HG02840 (cell line): ENCODE results near the gene PHF12.
"Not testable (repeated sequence)": the region's sequence is repeated elsewhere in the genome, so short reads cannot be mapped to it uniquely, and the experiment has no call there.

Experiments used
- ATAC-seq: cut with Tn5 transposase; IDR thresholded peaks from one replicate; pipeline ENCODE4 v1.9.1; 2021; ENCODE audit warnings: mild to moderate bottlenecking, moderate library complexity, moderate number of reproducible peaks; ENCODE audit not compliant: unreplicated experiment, low FRiP score

PHF12 gene

DNA sequence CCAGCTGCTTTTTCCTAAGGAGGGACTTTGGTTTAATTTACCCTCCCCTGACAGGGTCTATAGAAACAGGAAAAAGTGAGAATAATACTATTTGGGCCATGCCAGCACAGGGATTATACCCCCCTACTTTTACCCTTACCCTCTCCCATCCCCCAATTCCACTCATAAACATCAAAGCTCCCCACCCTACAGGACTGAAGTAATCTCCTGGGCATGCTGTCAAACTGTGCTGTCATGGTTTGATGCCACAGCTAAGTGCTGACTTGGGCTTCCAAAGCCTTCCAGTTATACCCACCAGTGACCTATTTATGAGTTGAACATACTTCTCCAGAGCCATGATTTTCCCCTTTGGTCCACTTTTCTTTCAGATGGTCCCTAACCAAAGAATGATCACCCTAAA, 12.8 kb downstream of the PHF12 start:
- no peak for ATAC-seq

DNA sequence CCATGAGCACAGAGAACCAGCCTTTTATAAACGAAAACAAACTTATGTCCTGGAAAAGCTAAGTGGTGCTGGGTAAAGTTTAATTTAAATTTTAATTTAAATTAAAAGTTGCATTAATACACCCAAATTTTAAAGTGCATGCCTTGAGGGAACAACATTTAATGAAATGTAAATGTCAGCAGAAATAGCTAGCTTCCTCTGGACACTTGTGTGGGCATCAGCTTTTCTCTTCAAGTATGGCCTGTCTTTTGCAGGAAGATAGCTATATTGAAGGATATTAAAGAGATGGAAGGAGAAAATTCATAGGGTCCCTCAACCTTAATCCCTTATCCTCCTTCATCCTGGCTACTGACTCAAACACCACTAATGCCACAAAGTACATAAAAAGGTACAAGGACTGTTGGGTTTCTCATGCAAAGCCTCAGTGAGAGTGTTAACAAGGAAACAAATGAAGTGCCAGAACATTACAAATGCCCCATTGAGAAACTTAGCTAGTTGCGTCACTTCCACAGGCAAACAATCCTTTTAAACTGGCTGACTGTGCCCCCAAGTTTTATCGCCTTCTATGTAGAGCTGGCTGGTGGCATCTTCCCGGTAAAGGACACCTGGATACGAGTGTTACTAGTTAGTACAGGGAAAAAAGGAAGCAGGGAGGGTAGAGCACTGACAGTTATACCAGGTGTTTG, 14.1 kb downstream of the PHF12 start:
- no peak for ATAC-seq

DNA sequence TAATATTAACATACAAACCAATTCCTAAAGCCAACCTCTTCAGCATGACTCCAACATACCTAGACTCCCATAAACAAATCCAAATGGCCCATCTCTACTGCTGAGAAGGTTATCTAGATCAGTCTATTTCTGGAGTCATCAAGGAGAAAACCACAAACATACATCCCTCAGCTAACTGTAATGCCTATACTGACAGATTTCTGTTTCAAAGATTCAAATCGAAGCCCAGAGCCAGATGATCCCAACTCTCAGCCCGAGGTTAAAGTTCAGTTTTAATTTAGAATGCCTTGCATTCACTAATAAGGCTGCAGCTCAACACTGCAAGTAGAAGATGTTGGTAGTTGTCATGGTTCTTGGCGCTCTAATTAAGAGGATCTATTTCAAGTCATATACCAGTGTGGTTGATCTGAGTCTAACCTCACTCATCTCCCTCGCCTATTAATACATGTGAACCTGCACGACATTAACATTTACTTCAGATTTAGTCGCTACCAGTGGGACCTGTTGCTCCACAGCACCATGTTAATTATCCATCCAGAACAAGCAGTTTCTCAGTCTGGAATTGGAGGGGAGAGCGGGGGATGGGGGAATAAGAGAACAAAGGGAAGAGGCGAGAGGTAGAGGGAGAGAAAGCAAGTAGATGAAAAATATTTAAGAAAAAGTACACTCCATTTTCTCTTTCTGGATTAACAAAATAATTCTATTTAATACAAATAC, 15.4 kb downstream of the PHF12 start:
- no peak for ATAC-seq

DNA sequence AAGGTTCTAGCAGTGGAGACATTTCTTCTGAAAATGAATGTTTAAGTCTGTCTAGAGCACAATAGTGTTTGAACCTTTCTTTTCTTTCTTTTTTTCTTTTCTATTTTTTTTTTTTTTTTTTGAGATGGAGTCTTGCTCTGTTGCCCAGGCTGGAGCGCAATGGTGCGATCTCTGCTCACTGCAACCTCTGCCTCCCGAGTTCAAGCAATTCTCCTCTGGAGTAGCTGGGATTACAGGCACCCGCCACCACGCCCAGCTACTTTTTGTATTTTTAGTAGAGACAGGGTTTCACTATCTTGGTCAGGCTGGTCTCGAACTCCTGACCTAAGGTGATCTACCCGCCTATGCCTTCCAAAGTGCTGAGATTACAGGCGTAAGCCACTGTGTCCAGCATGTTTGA, 16.8 kb downstream of the PHF12 start:
- ATAC-seq, result not testable (repeated sequence)

DNA sequence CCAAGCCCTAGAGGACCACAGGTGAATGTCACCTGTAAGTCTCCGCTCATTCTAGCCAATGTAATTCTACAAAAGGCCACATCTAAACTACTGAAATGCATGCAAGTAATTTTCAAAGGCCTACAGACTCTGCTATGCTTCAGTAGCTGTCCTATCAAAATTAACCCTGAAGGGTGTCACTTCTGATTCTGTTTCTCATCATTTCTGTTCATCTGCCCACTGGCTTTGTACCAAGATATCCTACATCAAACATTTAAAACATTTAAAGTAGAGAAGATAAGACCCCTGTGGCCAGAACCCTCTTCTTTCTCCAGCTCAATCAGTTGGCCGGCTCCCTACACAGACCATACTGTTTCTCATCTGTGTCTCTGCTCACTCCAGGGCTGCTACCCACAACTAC, 21.5 kb downstream of the PHF12 start:
- no peak for ATAC-seq

GRCh38 chr17:28928061-28928460, 23.3 kb downstream of the PHF12 start:
- no peak for ATAC-seq

- ATAC-seq, result no peak
Observed at GRCh38 chr17:28926786-28927185, 24.5 kb downstream of the PHF12 start.

- ATAC-seq, result no peak
Observed at GRCh38 chr17:28926366-28926765, 25.0 kb downstream of the PHF12 start.

DNA sequence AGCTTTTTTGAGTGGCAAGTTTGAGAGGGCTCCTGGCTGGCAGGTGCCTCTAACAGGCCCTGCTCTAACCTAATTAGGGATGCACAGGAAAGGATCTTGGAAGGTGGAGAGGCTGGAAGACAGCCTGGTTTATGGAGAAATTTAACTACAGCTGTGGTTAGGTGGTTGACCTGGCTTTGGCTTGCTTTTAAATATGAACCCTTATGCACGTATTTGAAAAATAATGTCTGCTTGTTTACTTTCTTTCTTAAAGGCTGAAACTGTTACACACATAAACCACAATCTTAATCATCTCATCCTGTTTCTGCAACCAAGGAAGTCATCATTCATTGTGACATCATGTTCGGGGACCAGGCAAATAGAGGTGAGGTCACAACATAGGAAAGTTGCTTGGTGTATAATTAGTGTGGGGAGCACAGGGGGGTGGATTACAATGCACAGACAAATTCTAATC, 25.4 kb downstream of the PHF12 start:
- ATAC-seq, result no peak

DNA sequence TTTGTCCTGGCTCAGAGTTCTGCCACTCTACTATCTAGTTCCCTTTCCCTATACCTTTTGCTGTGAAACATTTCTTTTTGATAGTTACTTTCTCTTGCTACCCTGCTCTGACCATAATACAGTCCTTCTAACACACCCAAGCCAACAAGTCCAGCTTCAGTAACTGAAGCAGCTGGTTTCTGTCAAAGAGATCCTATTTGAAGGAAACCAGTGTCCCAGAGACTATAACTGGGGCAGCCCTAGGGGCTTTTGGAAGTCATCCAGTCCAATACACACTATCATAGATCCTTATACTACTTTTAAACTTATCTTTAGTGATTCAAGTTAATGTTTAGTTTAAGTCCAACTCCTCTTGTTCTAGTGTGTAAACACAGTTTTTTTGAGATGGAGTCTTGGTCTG, 31.1 kb downstream of the PHF12 start:
- no peak for ATAC-seq

DNA sequence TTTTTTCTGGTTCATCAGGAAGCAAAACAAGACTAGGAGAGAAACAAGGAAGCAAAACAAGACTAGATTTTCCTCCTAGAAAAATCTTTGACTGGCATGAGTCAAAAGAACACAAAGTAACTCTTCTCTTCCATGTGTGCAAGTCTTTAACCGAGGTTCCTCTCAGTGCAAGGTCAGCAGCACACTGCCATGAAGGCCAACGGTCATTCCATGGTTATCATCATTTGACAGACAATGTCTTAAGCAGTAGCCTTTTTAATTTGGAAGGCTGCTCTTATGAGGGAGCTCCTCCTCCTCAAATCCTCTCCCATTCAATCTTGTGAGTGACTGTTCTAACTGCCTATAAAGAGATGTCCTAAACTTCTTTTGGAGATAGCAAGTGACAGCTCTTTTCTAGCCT, 33.0 kb downstream of the PHF12 start:
- no peak for ATAC-seq

- ATAC-seq, result no peak
Observed at GRCh38 chr17:28917465-28917864, 33.9 kb downstream of the PHF12 start.

DNA sequence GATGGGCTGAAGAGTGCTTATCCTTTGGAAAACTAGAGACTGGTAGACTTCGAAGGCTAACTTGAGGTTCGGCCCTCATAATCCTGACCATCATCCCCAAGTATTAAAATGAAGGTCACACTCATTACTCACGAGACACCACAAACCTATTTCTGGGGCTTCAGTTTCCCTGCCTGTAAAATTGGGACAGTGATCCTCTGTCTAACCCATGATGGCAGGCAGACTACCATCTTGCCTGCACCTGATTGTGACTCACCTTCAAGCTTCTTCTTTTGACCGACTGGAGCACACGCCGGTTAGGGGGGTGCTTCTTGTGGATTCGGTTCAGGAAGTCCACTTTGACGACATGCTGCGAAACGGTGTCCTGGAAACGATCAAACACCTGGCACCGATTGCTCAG, 34.3 kb downstream of the PHF12 start:
- ATAC-seq, result no peak

DNA sequence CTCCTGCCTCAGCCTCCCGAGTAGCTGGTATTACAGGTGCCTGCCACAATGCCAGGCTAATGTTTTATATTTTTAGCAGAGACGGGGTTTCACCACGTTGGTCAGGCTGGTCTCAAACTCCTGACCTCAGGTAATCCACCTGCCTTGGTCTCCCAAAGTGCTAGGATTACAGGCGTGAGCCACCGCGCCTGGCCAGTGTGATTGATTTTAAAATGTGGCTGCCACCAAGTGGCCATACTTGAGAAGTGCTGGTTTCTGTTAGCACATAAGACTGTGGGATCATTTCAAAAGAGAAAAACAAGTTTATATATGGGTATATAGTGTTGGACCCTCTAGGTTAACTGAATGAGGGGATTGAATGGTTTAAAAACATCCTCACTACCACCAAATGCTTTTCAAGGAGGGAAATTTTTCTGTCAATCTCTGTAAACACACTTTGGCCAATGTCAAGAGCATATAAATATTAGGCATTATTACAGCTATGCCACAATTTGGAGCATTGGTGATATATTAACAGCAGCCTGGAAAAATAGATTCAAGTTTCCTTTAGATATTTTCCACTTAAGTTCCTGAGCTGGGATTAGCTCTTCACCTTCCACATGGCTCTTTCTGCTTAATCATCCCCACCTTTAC, 34.9 kb downstream of the PHF12 start:
- no peak for ATAC-seq

GRCh38 chr17:28912938-28913333, 38.4 kb downstream of the PHF12 start:
- no peak for ATAC-seq

- no peak for ATAC-seq
Observed at GRCh38 chr17:28912281-28912937, 38.9 kb downstream of the PHF12 start.

DNA sequence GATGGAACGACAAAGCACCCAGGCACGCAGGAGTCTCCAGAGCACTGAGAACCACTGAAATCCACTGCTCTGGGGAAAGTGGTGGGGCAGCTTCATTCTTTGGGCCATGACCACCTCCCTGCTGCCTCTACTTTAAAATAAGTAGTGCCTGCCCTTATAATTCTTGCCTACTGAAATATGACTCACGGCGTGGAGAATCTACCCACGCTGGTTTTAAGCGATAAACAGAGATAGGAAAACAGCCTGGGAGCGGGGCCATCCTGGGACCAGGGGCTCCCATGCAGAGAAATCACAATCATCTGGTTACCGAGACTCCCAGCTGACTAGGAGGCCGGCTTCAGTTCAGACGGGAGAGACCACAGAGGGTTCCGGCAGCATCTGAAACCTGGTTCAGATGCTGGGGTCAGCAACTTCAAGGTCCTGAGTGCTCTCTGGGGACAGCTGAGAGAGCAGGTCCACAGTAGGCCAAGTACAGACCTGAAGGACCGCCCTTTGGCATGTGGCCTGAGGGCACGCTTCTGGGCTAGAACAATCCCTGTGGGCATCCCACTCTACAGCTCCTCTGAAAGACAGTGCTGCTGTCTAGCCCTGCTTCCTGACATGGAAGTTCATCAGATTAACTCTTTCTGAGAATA, 39.8 kb downstream of the PHF12 start:
- ATAC-seq, result no peak

DNA sequence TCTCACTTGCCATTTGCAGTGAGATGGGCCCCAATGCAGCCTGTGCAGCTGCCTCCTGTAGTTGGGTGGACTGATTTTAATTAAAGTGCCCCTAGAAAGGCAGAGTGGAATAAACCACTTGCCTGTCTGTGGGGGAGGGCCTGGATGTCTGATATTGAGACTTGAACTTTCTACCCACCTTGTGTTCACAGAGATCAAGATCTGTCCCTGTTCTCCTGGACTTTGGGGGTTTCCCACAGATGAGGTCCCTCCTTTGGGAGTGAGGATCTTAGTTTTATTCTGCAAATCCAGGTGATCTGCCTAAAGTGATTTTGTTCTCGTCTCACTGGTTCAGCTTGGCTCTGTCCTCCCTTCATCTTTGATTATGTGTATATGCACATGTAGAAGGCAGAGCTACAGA, 40.8 kb downstream of the PHF12 start:
- no peak for ATAC-seq

DNA sequence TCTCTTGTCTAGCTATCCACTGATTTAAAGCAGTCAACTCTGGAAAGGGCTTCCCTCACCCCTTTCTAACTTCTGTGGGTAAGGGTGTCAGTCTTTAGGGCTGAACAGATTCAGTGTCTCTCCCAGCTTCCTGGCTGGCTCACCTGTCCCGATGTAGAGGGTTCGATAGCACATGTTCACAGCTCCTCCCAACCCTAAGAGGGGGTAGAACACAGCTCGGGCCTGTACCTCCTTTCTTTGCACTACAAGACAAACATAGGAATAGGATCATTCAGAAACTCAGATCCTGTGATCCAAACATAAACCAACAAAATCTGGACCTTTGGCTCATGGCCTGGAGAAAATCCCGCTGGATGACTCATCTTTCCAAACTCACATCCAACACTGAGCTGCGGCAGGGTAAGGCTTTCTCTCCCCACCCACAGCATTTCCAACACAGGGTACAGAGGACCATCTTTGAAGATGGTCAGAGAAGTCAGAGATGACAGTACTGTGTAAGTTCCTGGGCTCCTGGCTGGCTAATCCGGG, 42.6 kb downstream of the PHF12 start:
- no peak for ATAC-seq

DNA sequence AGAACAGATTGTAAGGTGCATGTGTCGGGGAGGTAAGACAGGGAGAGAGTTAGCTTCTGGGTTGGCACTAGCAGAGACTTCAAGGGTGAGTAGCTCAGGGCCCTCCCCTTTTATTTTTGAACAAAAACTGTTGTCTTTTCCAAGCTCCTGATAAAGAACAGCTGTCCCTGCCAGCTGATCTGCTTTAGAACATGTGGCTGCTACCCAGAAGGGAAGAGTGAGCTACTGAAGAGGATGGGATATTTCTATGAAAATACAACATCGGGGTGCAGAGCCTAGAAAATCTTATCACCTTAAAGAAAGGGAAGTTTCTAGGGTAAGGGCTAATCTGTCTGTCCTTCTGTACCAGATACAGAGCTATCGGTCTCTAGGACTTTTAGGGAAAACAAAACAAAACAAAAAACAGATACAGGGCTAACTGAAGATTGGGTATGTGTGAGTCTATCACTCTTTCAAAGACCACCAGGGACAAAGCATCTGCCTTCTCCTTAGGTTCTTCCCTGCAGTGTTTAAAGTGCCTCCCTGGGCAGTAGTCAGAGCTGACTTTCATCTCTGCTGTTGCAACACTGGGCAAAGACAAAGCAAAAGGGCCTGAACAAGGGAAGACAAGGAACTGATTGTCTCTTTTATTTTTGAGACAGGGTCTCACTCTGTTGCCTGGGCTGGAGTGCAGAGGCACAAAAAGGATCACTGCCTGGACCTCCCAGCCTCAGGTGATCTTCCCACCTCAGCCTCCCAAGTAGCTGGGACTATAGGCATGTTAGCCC, 43.4 kb downstream of the PHF12 start:
- no peak for ATAC-seq
